ENCODE results near the gene FAT4.

Gene FAT4

GRCh38 chr4:125314676-125315575, at the start of gene FAT4:
TSS of gene FAT4 (plus strand) at chr4:125314955. CDS start at chr4:125316412, 1,457 bp downstream.
- peak; percentile 75 for DNase-seq (ENCODE audit: low spot score)
- TF ChIP-seq CTCF (IDR thresholded peaks at IDR 0.05; ENCODE audit: extremely low read depth, missing control alignments), result no peak

- no peak for TF ChIP-seq CTCF (IDR thresholded peaks at IDR 0.05; ENCODE audit: extremely low read depth, missing control alignments)
- no peak for DNase-seq (ENCODE audit: low spot score)
Observed at GRCh38 chr4:125265846-125266245, 48.9 kb upstream of the FAT4 start.

GRCh38 chr4:125266901-125267604, 47.7 kb upstream of the FAT4 start:
- no peak for TF ChIP-seq CTCF (IDR thresholded peaks at IDR 0.05; ENCODE audit: extremely low read depth, missing control alignments)
- DNase-seq (ENCODE audit: low spot score), result no peak

GRCh38 chr4:125267630-125268029, 47.1 kb upstream of the FAT4 start:
- no peak for DNase-seq (ENCODE audit: low spot score)
- TF ChIP-seq CTCF (IDR thresholded peaks at IDR 0.05; ENCODE audit: extremely low read depth, missing control alignments), result no peak

GRCh38 chr4:125268068-125268755, 46.5 kb upstream of the FAT4 start:
- no peak for TF ChIP-seq CTCF (IDR thresholded peaks at IDR 0.05; ENCODE audit: extremely low read depth, missing control alignments)
- DNase-seq (ENCODE audit: low spot score), result no peak

GRCh38 chr4:125276811-125277210, 37.9 kb upstream of the FAT4 start:
- no peak for DNase-seq (ENCODE audit: low spot score)
- no peak for TF ChIP-seq CTCF (IDR thresholded peaks at IDR 0.05; ENCODE audit: extremely low read depth, missing control alignments)
